UCSD-AML1 (cell line): ENCODE measurements around the gene FEZF1.

Source experiments
- DNase-seq: peaks from one replicate; lab custom pipeline; 2025; ENCODE audit not compliant: unreplicated experiment; lab: John Stamatoyannopoulos, UW

The FEZF1 gene

GRCh38 chr7:122304319-122304975 is at the start of gene FEZF1:
Gene FEZF1, minus strand, starts transcription at chr7:122304750. Its CDS starts 313 bp downstream, at chr7:122304437.
- DNase-seq, result no peak

- DNase-seq, result no peak
These were observed 47.9 kb upstream of the FEZF1 start for GRCh38 chr7:122352454-122352853.

- DNase-seq, result no peak
These were observed 46.2 kb upstream of the FEZF1 start for GRCh38 chr7:122350701-122351100.

- no peak for DNase-seq
These were observed 39.7 kb upstream of the FEZF1 start for GRCh38 chr7:122344303-122344620.

- no peak for DNase-seq
These were observed 39.2 kb upstream of the FEZF1 start for GRCh38 chr7:122343601-122344302.

- no peak for DNase-seq
These were observed 35.9 kb upstream of the FEZF1 start for GRCh38 chr7:122340427-122340826.

GRCh38 chr7:122339145-122339904 is 34.8 kb upstream of the FEZF1 start:
- DNase-seq, result no peak

GRCh38 chr7:122337011-122337410 is 32.5 kb upstream of the FEZF1 start:
- DNase-seq, result no peak

GRCh38 chr7:122329145-122329802 is 24.7 kb upstream of the FEZF1 start:
- no peak for DNase-seq

- DNase-seq, result no peak
These were observed 23.4 kb upstream of the FEZF1 start for GRCh38 chr7:122327969-122328368.

GRCh38 chr7:122316467-122317388 is 12.2 kb upstream of the FEZF1 start:
- no peak for DNase-seq

- DNase-seq, result no peak
These were observed 11.2 kb upstream of the FEZF1 start for GRCh38 chr7:122315507-122316466.

GRCh38 chr7:122314284-122314683 is 9.7 kb upstream of the FEZF1 start:
- DNase-seq, result no peak

- DNase-seq, result no peak
These were observed 8.2 kb upstream of the FEZF1 start for GRCh38 chr7:122312789-122313188.

- no peak for DNase-seq
These were observed 7.3 kb upstream of the FEZF1 start for GRCh38 chr7:122311734-122312450.

- no peak for DNase-seq
These were observed 6.6 kb upstream of the FEZF1 start for GRCh38 chr7:122311050-122311700.

GRCh38 chr7:122310119-122311021 is 5.8 kb upstream of the FEZF1 start:
- no peak for DNase-seq
